K562 (cell line): Measurements from ENCODE around the gene RPL35. TPM values are rescaled to one million over a fixed set of nuclear protein-coding genes. Genes with fewer than 3 reads are reported as not detected.

ENCODE experiments used
- BHLHE40 ChIP-seq: IDR thresholded peaks from 2 replicates; pipeline ENCODE4 v1.6.1; 2011; ENCODE audit warnings: low read length, improper control_type of control experiment
- BRF1 ChIP-seq: IDR thresholded peaks from 3 replicates; pipeline ENCODE4 v1.6.1; 2011; ENCODE audit warnings: borderline replicate concordance, mild to moderate bottlenecking; ENCODE audit not compliant: insufficient read length; ENCODE audit errors: extremely low read depth
- CBFA2T2 ChIP-seq: fragments of 450-650 bp; conservative IDR thresholded peaks from 2 replicates; pipeline ENCODE4 v1.6.1; 2017; ENCODE audit warnings: mild to moderate bottlenecking
- DMBX1 ChIP-seq: fragments of 250-450 bp; sonication (Bioruptor Pico); IDR thresholded peaks from 2 replicates; pipeline ENCODE4 v1.8.0; 2022; ENCODE audit warnings: inconsistent platforms, mild to moderate bottlenecking, moderate library complexity, borderline replicate concordance
- E2F3 ChIP-seq: fragments of 250-450 bp; sonication (Bioruptor Pico); IDR thresholded peaks from 2 replicates; pipeline ENCODE4 v1.4.0; 2020; ENCODE audit warnings: mild to moderate bottlenecking
- ELF1 ChIP-seq: fragments of 200-800 bp; sonication (Bioruptor generic); IDR thresholded peaks from 2 replicates; pipeline ENCODE4 v1.6.1; 2016; ENCODE audit warnings: missing genetic modification characterization, missing compliant biosample characterization
- EP300 ChIP-seq: IDR thresholded peaks from 2 replicates; pipeline ENCODE4 v1.6.1; 2012; ENCODE audit warnings: low read length, improper control_type of control experiment
- HDAC1 ChIP-seq, 2 experiments: fragments of 450-650 bp; IDR thresholded peaks; 2 replicates each; pipeline ENCODE4 v1.6.1; 2016 to 2017; ENCODE audit warnings: inconsistent platforms in 1 of 2, mild to moderate bottlenecking in 1 of 2, moderate library complexity in 1 of 2
- MAFK ChIP-seq: IDR thresholded peaks from 2 replicates; pipeline ENCODE4 v1.6.1; 2011; ENCODE audit warnings: low read length, improper control_type of control experiment
- MAZ ChIP-seq, 2 experiments: fragments of 450-650 bp in 1 of 2; sonication (generic) in 1 of 2; formaldehyde crosslinking; IDR thresholded peaks in 1 of 2; conservative IDR thresholded peaks in 1 of 2; 2 replicates each; pipeline versions ENCODE4 v1.4.0 to v1.5.0; 2020; ENCODE audit warnings: mild to moderate bottlenecking in 1 of 2, missing genetic modification reagents in 1 of 2
- NCOR1 ChIP-seq: fragments of 450-650 bp; IDR thresholded peaks from 2 replicates; pipeline ENCODE4 v1.6.1; 2016; ENCODE audit warnings: mild to moderate bottlenecking, moderate library complexity
- NFE2 ChIP-seq: IDR thresholded peaks from 2 replicates; pipeline ENCODE4 v1.6.1; 2014; ENCODE audit warnings: antibody characterized with exemption, low read depth
- NFE2L1 ChIP-seq: fragments of 450-650 bp; IDR thresholded peaks from 2 replicates; pipeline ENCODE4 v1.6.1; 2016; ENCODE audit warnings: missing genetic modification characterization, low read depth, mild to moderate bottlenecking, missing compliant biosample characterization, moderate library complexity, borderline replicate concordance
- NR0B1 ChIP-seq: fragments of 450-650 bp; IDR thresholded peaks from one replicate; pipeline ENCODE4 v1.6.1; 2018; ENCODE audit warnings: mild to moderate bottlenecking, moderate library complexity; ENCODE audit not compliant: partially characterized antibody
- SMARCA4 ChIP-seq: fragments of 450-650 bp; IDR thresholded peaks from 2 replicates; pipeline ENCODE4 v1.6.1; 2016
- SOX6 ChIP-seq: fragments of 450-650 bp; IDR thresholded peaks from 2 replicates; pipeline ENCODE4 v1.6.1; 2014; ENCODE audit warnings: mild to moderate bottlenecking
- ZC3H11A ChIP-seq: IDR thresholded peaks from 2 replicates; pipeline ENCODE4 v1.6.1; 2012; ENCODE audit warnings: low read depth, low read length, improper control_type of control experiment
- ZNF511 ChIP-seq: sonication (generic); formaldehyde crosslinking; IDR thresholded peaks from 2 replicates; pipeline ENCODE4 v1.8.0; 2022; ENCODE audit warnings: mild to moderate bottlenecking, missing genetic modification reagents
- ZNF609 ChIP-seq: sonication (generic); formaldehyde crosslinking; IDR thresholded peaks from 2 replicates; pipeline ENCODE4 v1.8.1; 2023; ENCODE audit warnings: missing genetic modification reagents, mild to moderate bottlenecking, borderline replicate concordance
- ZNF717 ChIP-seq: fragments of 250-450 bp; sonication (Bioruptor Pico); IDR thresholded peaks from 2 replicates; pipeline ENCODE4 v1.5.0; 2021
- polyA plus RNA-seq, 8 experiments: library from polyadenylated mRNA; depleted of rRNA in 4 of 8; stranded (reverse) in 5 of 8; unstranded in 3 of 8; fragments of >200 nt; fragmentation: Nextera tagmentation in 2 of 8; fragmentation: Illumina TruSeq in 1 of 8; extraction: Ambion mirVana in 2 of 8; extraction: Trizol in 1 of 8; gene quantifications; 2 replicates each; pipeline versions ENCODE4 v1.2.1 to v1.2.3, GENCODE V29; 2011 to 2014; ENCODE audit warnings: inconsistent platforms in 1 of 8, missing spikeins in 1 of 8
- total RNA-seq, 7 experiments: library from RNA; depleted of rRNA in 6 of 7; stranded (reverse); fragments of >200 nt in 6 of 7; fragmentation: Illumina TruSeq in 2 of 7; extraction: Trizol in 2 of 7; gene quantifications; 2 replicates each; pipeline versions ENCODE4 v1.2.1 to v1.2.3, GENCODE V29; 2011 to 2021; ENCODE audit warnings: low replicate concordance in 1 of 7

Gene RPL35
- total and polyA plus RNA-seq, 9 of the 15 experiments (the other 6 are each of a cell fraction or from before 2014, with no cell fraction given) = 1,755 to 5,101 (median 3,405) TPM

- no peak for TF ChIP-seq ZNF609 (CRISPR knock-in tag)
- peak; percentile 63 for TF ChIP-seq SMARCA4
- TF ChIP-seq HDAC1 (IDR thresholded peaks at IDR 0.05) = peak in 1 of 2 experiments; percentile 75; a peak in 2 of 4 replicates
- TF ChIP-seq ZNF717 = no peak
- peak; percentile 93 for TF ChIP-seq NFE2L1
- TF ChIP-seq EP300 = peak; percentile 45
- no peak for TF ChIP-seq NR0B1
- TF ChIP-seq ZNF511 (CRISPR knock-in tag) = 0 out of 2 replicates have a peak, but pooled peaks have one; percentile 47
- TF ChIP-seq MAZ (CRISPR knock-in tag; conservative IDR thresholded peaks at IDR 0.05 in 1 of 2, IDR thresholded peaks at IDR 0.05 in 1 of 2) = no peak
- peak; percentile 57; the same call in 1 of the 2 replicates for TF ChIP-seq DMBX1 (CRISPR knock-in tag)
- TF ChIP-seq NFE2 = peak; percentile 89
- TF ChIP-seq MAFK = peak; percentile 80; the same call in 1 of the 2 replicates
- TF ChIP-seq CBFA2T2 = peak; percentile 71
- no peak for TF ChIP-seq BRF1
- peak; percentile 96 for TF ChIP-seq BHLHE40
- TF ChIP-seq NCOR1 = peak; percentile 71
- no peak for TF ChIP-seq E2F3
- no peak for TF ChIP-seq ELF1
- peak; percentile 56; the same call in 1 of the 2 replicates for TF ChIP-seq SOX6
- TF ChIP-seq ZC3H11A = no peak
These were observed 38.1 kb upstream of the RPL35 start (continued) for GRCh38 chr9:124899845-124900244.
